GM19455 (cell line): ENCODE data around the gene MLPH.

Source experiments
- ATAC-seq: cut with Tn5 transposase; IDR thresholded peaks from one replicate; pipeline ENCODE4 v1.9.1; 2021; ENCODE audit not compliant: unreplicated experiment

Gene MLPH, protein sequence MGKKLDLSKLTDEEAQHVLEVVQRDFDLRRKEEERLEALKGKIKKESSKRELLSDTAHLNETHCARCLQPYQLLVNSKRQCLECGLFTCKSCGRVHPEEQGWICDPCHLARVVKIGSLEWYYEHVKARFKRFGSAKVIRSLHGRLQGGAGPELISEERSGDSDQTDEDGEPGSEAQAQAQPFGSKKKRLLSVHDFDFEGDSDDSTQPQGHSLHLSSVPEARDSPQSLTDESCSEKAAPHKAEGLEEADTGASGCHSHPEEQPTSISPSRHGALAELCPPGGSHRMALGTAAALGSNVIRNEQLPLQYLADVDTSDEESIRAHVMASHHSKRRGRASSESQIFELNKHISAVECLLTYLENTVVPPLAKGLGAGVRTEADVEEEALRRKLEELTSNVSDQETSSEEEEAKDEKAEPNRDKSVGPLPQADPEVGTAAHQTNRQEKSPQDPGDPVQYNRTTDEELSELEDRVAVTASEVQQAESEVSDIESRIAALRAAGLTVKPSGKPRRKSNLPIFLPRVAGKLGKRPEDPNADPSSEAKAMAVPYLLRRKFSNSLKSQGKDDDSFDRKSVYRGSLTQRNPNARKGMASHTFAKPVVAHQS

DNA sequence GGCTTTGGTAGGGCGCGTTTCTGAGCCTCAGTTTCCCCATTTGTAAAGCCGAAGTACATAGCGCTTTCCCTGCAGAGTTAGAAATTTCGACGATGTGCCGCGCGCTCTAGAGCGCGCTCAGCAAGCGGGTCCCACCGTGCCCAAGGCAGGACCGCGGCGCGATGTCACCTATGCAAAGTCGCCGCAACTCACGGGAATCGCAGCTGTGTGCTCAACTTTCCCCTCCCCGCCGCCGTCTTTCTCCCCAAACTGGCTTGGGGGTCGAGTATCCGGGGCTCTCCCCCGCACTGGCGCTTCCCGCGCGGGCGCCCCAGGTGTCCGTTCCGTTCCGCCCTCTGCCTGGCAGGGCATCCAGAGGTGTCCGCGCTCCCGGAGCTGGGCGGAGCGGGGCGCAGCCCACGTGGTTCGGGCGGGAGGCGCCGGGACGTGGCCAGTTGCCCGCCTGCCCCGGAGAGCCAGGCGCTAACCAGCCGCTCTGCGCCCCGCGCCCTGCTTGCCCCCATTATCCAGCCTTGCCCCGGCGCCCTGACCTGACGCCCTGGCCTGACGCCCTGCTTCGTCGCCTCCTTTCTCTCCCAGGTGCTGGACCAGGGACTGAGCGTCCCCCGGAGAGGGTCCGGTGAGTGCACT lies at the start of gene MLPH:
MLPH (plus strand) TSS at position 433 of the 630 bp plus-strand sequence. CDS start 6,176 bp downstream, outside the sequence.
- ATAC-seq, result no peak

DNA sequence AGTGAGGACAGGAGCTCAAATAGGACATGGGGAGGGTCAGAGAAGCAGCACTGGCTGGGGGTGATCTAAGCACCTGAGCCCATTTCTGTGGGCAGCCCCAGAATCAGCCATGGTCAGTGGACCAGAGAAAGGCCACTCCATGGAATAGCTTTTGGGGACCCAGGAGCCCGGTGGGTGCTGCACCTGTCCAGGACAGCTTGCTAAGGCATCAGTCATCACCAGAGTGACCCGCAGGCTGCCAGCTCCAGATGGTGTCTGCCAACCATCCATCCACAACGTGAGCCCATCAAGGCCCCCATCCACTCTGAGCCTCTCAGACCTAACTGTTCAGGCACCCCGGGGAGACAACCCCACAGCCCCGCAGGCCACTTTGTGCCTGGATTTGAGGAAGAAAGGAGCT lies 49.5 kb upstream of the MLPH start:
- no peak for ATAC-seq

DNA sequence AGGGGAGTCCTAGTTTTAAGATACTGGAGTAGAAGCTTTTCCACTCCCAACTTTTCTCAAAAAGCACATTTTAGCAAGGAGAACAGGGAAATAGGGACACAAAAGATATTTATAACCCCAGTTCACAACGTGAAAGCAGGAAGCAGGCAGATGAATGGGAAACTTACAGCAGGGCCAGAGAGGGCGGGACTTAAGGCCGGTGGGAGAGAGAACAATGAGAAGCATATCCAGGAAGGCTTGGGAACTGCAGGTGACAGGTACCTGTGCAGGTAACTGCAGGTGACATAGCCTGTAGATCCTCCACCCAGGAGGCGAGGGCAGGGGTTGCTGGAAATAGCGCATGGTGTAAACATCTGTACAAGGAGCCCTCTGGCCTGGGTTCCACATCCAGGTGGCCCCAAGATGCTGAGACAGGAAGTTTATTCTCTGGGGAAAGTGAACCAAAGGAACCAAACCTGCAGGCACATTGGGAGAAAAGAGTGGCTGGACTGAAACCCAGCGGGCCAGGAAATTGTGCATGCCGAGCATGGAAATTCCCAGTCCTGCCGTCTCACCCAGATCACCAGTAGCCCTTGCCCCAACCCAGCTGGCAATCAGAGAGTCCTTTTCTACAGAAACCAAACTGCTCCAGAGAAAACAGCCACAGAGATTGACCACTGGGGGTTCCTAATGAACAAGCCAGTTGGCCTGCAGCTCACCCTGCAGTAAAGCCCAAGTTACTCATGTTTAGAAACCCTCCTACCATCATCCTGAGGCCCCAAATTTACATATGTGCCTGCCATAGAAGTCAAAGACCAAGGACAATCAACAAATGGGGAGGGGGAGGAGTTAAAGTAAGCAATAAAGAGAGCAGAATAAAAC lies 48.7 kb upstream of the MLPH start:
- ATAC-seq, result no peak

DNA sequence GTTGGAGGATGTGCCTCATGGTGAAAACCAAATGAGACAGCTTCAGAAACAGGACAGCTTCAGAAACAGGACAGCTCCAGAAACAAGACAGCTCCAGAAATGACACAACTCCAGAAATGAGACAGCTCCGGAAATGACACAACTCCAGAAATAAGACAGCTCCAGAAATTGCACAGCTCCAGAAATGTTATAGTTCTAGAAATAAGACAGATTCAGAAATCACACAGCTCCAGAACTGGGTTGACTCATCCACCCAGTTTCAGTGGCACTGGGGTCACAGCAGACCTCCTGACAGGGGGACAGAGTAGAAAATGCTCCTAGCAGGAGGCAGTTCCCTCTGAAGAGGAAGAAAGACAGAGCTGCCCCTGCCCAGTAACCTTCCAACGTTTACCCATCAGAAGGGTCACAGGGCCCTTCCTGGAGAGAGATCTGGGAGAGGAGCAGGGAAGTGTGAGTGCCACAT lies 46.2 kb upstream of the MLPH start:
- ATAC-seq, result no peak

DNA sequence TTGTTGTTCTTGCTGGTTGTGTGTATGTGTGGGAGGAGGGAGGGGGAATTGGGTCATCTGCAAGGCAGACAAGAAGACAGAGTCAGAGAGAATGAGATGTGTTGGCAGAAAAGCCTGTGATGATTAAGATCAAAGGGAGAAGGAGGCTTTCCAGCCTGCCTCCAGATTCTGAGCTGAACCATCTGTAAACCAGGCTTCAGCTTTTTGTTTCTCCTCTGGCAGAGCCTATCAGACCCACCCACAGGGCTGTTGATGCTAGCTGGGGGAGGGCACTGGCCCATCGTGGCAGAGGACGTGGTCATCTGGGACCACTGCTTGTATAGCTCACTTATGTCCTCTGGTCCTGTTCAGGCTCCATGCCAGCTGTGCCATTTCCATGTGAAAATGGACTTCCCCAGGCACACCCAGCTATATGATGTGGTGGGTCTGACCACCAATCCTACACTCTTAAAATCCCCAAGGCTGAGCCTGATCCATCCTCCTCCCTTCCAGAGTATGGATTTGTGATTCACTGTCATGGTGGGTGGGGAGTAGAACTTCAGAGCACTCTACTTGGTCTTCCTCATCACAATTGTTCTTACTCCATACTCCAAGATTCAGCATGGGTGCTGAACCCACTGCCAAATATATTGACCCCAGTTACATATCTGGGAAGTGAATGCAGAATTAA lies 45.3 kb upstream of the MLPH start:
- ATAC-seq, result no peak

DNA sequence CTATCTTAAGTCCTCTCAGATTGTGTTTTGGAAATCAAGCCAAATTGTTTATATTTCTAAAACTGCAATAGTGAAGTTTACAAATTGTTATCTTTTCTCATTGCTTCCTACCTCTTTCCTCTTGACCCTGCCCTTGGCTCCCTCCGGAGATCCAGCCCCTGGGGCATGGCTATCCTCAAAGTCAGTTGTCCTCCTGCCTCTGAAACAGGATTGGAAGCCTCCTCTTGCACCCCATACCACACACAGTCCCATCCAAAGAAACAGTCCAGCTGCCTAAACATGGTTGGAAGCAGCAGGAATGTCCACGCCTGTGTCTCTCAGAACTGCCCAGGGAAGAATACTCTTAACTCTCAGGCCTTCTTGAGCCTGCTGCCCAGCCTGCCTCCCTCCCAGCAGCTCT lies 43.0 kb upstream of the MLPH start:
- no peak for ATAC-seq

DNA sequence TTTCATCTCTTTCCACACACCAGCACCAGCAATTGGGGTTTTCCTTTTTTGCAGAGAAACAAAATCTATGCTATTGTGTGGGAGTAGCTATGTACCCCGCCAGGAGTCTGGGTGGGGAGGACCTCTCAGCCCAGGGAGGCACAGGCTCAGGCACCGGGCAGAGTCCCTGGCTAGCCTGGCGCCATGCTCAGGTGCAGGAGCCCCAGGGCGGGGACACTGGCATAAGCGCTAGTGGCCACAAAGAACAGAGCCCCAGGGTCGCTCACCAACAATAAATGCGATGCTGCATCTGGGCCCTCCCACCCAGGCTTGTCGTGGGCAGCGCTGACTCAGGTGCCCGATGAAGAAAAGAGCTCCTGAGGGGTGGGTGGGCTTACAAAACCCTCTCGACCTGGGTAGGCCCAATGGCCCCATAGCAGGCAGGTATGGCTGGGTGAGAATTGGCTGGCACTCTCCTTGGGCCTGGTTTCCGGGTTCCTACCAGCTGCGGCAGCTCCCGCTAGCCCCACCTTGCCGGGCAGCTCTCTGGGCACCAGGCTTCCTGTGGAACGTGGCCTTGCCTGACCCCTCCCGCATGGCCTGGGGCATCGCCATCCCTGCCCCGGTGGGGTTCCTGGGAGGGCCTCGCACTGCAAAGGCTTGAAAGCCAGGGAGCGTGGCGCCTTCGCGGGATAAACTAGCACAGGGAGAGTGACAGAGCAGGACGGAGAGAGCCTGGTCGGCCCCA lies 41.3 kb upstream of the MLPH start:
- ATAC-seq, result no peak

DNA sequence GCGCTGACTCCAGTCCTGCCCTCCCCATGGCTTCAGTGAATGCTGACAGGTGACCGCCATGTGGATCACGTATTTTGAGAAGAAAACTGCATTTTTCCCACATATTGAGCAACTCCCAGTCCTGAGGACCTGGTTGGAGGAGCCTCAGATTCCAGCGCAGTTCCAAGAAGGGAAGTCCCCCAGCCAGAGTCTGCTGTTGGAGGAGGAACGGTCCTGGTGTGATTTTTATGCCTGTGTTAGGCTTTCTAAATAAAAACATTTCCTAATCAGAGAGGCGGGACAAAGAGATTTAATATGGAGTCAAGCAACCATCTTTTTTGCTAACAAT lies 40.7 kb upstream of the MLPH start:
- ATAC-seq, result no peak

DNA sequence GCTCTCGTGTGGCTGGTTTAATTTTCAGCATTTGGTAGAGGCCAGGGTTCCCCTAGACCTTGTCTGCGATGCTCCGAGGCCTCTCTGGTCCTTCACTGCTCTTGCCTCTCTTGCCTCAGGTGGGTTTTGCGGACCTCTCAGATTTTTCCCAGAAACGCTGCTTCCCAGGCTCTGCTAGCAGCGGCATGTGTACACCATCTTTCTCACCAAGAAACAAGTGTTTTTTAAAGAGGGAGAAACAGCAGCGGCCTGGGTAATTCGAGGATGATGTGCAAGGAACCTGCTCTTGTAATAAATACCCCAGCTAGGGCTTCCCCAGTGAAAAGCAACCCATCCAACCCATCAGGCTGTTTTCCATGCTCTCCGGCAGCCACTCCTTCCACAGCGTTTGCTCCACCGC lies 39.6 kb upstream of the MLPH start:
- no peak for ATAC-seq

DNA sequence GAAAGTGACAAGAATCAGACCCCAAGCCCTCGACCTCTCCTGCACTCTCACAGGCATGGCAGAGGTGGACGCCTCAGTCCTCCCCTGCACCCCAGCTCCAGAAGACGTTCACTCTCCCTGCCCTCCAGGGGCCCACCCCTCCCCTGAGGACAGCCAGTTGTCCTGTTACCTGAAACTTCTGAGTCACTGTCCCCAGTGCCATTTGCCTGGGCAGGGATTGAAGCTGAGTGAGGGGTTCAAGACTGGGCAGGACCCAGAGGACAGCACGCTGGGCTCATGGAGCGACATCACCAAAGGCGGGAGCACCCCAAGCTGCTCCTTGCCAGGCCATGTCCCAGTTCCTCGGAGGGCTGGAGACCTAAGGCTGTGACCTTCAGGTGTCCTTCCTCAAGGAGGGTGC lies 38.9 kb upstream of the MLPH start:
- no peak for ATAC-seq

DNA sequence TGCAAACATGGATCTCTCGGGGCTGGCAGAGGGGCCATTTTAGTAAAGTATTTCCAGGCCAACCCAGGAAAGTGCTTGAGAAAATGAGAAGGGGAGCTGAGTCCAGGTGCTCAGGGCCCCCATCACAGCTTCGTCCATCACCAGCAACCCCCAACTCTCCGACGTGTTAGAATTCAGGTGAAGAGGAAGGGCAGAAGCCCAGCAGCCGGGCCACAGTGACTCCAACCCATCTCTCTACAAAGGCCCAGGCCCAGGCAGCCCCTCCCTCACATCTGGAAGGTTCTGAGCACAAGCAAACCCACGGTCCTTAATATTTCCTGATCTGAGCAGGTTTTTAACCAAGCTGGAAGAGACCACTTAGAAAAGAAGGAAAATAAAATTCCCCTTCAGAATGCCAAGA lies 38.4 kb upstream of the MLPH start:
- no peak for ATAC-seq

DNA sequence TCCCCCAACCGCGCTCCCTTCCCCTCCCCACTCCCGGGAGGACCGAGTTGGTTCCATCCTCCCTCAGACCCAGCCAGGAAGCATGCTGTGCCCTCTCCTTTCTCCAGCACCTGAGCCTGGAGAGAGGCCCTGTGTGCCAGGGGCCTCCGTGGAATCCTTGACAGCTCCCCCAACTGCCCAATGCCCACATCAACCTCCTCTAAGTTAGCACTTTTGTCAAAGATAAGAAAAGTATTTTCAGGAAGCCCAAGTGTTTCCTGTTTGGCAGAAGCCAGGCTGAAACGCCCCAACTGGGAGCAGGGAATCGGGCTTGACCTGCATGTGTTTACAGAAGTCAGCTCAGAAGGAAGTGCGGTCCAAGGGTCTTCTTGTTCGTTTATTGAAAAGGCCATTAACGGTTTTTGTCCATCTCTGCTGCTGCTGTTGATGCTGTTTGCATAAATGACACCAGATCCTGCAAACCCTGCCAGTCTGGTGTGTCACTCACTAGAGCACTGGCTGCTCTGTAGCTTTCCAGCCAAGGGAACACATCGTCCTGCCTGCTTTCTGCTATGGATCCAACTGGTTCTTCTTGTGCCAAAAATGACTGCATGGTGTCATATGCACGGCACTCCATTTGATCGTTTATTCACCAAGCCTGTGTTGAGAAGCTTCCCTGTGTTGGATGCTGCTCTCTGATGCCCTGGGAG lies 37.7 kb upstream of the MLPH start:
- ATAC-seq, result no peak

DNA sequence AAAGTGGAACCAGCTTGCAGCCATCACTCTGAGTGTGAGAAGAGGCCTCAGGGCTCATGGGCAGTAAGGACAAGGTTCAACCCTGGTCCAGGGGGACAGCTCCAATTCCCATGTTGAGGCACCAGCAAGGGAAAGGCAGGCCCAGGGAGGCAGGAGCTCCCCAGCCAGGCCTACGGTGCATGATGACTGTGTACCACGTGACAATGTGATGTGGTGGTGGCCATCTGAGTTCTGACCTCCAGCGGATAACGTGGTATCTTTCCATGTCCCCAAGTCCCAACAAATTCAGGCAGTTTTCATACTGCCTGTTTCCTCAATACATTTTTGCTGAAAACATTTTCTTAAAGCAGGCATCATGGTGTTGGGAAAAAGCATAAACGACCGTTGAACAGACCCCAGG lies 36.9 kb upstream of the MLPH start:
- no peak for ATAC-seq

DNA sequence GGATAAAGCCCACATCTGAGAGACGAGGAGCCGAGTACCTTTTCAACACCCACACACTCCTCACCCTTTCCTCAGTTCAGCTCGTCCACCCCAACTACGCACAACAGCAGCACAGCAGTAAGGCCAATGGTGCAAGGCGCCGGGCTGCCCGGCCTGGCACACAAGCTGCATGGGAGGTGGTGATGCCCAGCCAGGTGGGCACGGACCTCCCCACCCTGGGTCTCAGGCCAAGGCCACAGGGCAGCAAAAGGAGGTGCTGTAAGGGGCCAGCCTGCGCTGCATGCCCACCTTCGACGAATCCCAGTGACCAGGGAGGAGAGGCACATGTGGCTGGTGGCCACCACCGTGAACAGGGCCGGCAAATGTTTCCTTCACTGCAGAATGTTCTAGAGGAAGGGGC lies 36.5 kb upstream of the MLPH start:
- no peak for ATAC-seq

DNA sequence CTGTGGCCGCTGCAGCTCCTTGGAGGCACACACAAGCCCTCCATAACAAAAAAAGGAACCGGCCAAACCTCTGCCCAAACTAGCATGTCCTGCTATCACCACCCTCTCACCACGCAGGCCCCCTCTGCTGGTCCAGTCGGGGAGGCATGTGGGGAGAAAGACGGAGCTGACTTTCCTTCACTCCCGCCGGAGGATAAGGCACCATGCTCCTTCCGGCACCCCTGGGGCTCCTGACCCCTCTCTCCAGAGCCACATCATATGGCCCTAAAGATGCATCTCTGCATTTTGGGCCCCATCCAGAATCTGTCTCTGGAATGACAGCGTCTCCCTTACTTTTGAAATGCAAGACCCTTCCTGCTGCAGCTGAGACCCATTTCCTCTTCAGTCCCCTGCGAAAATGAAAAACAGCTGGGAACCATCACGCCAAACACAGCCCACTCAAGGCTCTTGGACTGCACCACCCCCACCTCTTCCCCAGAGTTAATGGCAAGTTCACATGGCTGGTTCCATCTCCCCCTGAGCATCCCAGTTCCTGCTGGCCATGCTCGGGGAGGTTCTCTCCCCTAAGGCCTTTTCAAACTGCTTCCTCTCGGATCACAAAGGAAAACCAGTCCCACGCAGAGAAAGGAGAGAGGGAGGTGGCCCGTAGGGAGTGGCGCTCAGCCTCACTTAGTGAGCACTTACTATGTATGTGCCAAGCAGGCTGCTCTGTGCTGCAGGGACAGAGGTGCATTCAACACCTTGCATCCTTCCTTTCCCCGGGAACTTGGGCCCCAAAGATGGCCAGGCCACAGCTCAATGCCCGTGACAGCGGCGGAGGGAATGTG lies 35.2 kb upstream of the MLPH start:
- ATAC-seq, result no peak

DNA sequence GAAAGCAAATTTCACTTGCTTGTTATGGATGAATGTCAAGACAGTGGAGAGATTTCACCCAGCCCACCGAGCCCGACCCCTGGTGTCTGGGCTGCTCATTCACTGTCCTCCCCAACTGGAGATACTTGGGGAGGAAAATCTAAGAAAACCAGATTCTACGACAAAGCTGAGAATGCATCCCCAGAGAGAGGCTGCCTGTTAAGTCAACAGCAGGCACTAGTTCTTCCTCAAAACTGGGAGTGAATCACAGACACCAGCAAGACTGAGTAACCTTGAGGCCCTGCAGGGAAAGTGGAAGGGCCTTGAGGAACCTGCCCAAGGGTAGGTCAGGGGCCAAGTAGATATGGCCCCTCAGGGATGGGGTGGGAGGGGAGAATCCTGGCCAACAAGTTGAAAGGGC lies 34.2 kb upstream of the MLPH start:
- ATAC-seq, result no peak

DNA sequence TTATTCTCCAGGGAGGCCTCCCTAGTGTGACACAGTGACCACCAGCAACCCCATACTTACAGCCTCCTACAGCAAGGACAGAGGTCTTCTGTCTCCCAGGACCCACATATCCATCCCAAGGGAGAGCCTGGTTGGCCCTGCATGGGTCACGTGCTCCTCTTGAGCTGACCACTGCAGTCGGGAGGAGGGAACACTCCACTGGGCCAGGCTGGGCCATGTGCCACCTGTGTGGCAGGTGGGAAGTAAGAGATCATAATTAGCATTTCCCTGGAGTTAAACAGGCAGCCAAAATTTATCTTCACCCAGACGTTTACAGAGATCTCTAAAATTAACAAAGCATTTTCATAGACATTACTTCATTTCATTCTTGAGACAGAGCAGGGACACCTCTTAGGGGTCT lies 33.4 kb upstream of the MLPH start:
- ATAC-seq, result no peak

DNA sequence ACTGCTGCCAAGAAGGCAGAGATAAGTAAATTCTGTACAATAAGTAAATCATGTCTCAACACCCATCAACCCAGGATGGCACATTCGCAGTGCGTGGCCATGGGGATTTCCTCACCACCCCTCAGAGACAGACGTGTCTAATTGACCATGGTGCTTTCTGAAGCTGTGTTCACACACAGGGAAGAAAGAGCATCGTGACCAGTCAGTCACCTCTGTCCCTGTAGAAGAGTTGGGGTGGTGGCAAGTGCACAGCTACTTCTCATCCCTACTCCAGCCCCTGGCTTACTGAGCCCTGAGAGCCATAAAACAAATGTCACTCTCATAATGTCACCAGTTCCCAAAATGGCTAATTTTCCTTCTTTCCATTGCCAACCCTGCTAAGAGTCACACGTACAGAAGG lies 31.3 kb upstream of the MLPH start:
- no peak for ATAC-seq
